RCC 7860 (cell line): Measurements from ENCODE around the gene CHRM4.
A peak's percentile ranks its signal among the peaks of the same experiment; 100 is the strongest.

Experiments used
- DNase-seq: peaks from one replicate; pipeline ENCODE4 v3.0.0-alpha.2; 2015; ENCODE audit warnings: low spot score
- FAIRE-seq: peaks from 2 replicates; lab custom pipeline; 2012; peaks lifted over from hg19 to GRCh38; lab: Jason Lieb, UNC

Gene CHRM4

GRCh38 chr11:46350695-46351094 lies 40.9 kb downstream of the CHRM4 start:
- DNase-seq (no peak), FAIRE-seq (no peak)

DNA sequence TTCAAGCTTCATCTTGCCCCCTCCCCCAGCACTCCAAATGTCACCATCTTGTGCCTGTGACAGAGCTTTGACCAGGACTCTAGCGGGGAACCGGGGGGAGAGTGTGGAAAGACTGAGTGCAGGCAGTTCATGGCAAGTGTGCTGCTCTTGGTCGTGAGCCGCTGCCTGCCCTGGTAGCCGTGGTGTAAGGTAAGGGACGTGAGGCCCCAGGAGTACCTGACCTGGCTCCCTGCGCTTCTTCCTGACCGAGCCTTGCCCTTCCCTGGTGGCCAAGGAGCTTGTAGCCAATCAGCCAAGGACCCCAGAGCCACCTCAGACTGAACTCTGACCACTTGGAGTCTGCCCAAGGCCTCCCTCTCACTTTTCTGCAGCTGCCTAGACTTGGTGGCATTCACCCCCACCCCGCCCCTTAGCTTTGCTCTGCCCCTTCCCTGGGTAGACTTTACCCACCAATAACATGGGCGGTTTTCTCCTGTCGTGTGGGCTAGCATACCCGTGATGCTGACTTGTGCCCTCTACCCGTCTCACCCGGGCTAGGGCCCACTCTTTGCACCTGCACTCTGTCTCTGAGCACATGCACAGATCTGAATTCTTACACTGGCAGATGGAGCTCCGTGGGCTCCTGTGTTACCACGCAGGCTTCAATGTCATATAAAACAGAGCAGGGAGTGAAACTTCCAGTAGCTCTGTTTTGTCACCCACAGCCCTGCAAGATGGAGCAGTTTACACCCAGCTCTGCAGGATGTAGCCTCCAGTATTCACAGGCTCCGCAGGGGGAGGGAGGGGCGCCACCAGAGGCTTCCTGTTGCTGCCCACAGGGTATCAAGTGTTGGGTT lies 42.8 kb downstream of the CHRM4 start:
- no peak for DNase-seq
- no peak for FAIRE-seq

DNA sequence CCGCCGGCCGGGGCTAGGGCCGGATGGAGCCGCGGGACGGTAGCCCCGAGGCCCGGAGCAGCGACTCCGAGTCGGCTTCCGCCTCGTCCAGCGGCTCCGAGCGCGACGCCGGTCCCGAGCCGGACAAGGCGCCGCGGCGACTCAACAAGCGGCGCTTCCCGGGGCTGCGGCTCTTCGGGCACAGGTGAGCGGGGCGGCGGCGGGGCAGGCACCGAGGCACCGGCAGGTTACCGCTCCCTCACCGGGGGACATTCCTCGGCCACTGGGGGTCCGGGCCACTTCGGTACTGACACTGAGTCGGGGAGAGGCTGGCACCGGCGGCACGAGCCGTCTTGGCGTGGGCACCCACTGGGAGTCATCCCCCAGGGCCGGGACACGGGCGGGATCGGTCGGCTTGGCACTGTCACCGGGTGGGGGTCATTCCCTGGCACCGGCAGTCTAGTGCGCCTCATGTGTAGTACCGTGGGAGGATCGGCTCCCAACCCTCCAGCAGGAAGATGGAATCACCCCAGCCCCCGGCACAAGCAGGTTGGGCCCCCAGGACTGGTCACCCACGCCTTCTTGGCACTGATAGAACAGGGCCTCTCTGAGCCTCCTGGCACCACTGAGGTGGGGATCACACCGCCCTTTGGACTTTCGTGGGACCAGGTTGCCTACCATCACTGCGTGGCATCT lies 43.8 kb downstream of the CHRM4 start:
- no peak for FAIRE-seq

GRCh38 chr11:46346886-46347636 lies 44.5 kb downstream of the CHRM4 start, which contains the start of gene DGKZ:
TSS of gene DGKZ (plus strand) at chr11:46347463. CDS start at chr11:46347660, 197 bp downstream.
- DNase-seq: peak; percentile 62
- FAIRE-seq: no peak

More for the DNA sequence above, 43.8 kb downstream of the CHRM4 start:
- DNase-seq: no peak

DNA sequence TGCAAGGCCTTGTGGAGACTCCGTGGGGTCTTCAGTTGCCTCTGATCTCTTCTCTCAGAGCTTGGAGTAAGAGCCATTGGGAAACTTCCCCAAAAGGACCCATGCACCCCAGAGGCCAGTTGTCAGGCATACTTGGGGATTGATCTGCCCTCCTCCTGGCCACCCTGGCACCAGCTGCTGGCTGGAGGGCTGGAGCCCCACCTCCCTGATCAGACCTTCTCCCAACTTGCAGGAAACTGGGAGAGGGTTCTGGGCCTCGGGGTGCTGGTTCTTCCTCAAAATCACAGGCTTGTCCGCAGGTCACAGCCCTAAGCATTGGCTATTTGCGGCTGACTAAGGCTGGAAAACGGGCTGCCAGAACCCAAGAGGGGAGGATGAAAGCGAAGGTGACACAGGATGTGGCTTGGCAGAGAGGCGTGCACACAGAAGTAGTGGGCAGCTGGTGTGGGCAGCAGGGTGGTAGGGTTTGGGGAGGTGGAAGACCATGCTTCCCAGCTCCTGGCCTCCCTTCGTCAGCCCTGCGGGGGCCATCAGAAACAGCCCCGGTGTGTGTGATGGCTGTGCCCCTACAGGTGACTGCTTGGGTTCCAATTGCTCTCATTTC lies 45.6 kb downstream of the CHRM4 start:
- no peak for DNase-seq
- FAIRE-seq: no peak

GRCh38 chr11:46345131-46345597 lies 46.4 kb downstream of the CHRM4 start:
- DNase-seq (no peak), FAIRE-seq (no peak)

- DNase-seq (no peak), FAIRE-seq (no peak)
Observed at GRCh38 chr11:46343520-46343919, 48.1 kb downstream of the CHRM4 start.

- FAIRE-seq: no peak
- DNase-seq: no peak
Observed at GRCh38 chr11:46342239-46342638, 49.3 kb downstream of the CHRM4 start.

GRCh38 chr11:46341454-46341853 lies 50.1 kb downstream of the CHRM4 start:
- DNase-seq (no peak), FAIRE-seq (no peak)

- FAIRE-seq: no peak
- DNase-seq: no peak
Observed at GRCh38 chr11:46339816-46340215, 51.8 kb downstream of the CHRM4 start.

DNA sequence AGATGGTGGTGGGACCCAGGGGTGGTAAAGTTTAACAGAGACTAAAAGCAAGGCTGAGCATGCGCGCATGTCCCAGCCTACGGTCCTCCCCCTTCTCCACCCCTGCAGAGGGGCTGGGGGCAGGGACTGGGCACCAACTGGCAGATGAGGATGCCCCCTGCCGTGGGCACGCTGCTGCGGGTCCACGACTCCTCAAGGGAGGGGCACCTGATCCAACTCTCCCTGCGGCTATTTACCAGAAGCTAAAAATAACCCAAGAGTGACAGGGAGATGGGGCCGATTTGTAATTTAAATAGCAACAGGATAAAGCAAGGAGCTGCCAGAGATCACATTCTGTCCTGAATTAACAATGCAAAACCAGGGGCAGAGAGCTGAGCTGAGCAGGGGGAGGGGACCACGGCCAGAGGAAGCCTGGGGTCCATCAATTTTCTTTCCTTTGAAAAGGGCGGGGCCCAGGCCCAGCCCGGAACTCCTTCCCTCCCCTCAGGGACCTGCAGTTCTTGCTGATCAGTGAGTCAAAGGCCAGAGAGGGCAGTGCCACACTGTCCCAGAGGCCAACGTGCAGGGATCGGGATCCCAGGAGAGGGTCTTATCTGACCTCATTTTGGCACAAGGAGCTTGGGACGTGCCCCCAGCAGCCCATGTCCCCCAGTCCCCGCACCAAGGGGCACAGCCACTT lies 52.4 kb downstream of the CHRM4 start:
- FAIRE-seq (no peak), DNase-seq (no peak)

DNA sequence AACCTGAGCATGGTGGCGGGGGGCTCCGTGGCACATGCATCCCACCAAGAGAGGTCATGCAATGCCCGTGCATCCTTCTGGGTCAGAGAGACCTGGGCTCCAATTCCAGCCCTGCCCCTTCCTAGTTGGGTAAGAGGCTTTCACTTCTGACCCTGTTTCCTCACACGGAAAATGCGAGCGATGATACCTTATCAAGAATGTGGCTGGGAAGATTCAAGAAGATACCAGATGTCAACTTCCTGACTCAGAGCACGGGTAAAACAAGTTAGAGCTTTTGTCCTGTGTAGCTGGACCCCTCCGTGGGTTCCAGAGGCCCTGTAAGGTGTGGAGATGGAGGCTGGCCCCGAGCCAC lies 53.0 kb downstream of the CHRM4 start:
- FAIRE-seq: no peak
- no peak for DNase-seq

- DNase-seq: no peak
- no peak for FAIRE-seq
Observed at GRCh38 chr11:46337626-46338345, 53.8 kb downstream of the CHRM4 start.

- FAIRE-seq: no peak
- no peak for DNase-seq
Observed at GRCh38 chr11:46336563-46337180, 54.9 kb downstream of the CHRM4 start.

DNA sequence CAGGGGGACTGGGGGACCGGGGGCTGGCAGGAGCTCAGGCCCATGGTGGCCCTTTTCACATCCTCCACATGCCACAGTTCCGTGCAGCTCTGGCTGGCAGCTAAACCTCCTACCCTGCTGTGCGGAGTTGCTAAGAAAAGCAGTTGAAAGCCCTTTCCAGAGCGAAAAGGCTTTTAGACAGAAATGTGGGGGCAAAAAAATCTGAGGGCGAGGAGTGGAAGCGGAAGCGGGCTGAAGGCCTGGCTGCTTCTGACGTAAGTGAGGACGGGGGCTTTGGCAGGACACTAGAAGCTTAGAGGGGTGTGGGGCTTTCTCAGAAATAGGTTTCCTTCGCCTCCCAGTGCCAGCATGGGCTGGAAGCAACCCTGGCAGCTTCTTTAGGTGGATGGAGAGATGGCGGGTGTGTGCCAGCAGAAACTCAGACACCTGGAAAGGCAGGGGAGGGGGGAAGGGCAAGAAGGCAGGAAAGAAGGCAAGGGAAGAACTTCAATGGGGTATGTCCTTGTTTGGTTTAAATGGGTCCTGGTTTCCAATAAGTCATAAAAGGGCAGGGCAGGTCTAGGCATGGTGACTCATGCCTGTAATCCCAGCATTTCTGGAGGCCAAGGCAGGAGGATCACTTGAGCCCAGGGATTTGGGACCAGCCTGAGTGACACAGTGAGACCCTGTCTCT lies 55.5 kb downstream of the CHRM4 start:
- no peak for FAIRE-seq
- DNase-seq: no peak

GRCh38 chr11:46335271-46335670 lies 56.3 kb downstream of the CHRM4 start:
- no peak for FAIRE-seq
- no peak for DNase-seq

DNA sequence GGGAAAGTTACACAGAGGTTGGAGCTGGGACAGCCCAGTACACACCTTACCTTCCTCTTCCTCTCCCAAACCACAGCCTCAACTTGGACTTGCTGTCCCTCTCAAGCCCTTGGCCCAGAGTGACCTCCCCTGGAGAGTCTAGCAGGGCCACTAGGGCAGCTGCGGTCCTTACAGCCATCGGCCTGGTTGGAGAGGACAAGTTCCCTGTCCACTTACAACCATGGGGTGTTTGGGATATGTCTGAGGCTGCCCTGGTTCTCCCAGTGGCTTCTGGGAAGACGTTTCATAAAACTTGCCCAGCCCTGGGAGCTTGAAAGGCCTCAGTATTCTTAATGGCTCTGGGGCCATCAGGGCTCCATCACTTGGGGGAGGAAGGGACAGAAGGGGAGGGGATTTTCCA lies 57.4 kb downstream of the CHRM4 start:
- FAIRE-seq: no peak

More for the DNA sequence above, 57.4 kb downstream of the CHRM4 start:
- DNase-seq: no peak
